H9 (cell line): Measurements from ENCODE around the gene CALN1. TPM values are rescaled to one million over a fixed set of nuclear protein-coding genes. Genes with fewer than 3 reads are reported as not detected.

Experiments
- DNase-seq: peaks from one replicate; pipeline ENCODE4 v3.0.0-alpha.2; 2017
- H2AFZ ChIP-seq: one replicate; pipeline ENCODE4 v1.6.1; 2013; ENCODE audit warnings: mild to moderate bottlenecking, low read length, control low read depth, moderate library complexity
- H2AK5ac ChIP-seq: 2 replicates; pipeline ENCODE4 v1.6.1; 2013; ENCODE audit warnings: low read length, control low read depth, mixed read lengths; ENCODE audit not compliant: insufficient read length
- H2BK120ac ChIP-seq: one replicate; pipeline ENCODE4 v1.6.1; 2013; ENCODE audit warnings: low read depth, mild to moderate bottlenecking, low read length, control low read depth, inconsistent platforms; ENCODE audit not compliant: poor library complexity, severe bottlenecking
- H2BK12ac ChIP-seq: 2 replicates; pipeline ENCODE4 v1.6.1; 2013; ENCODE audit warnings: low read length, control low read depth, mixed read lengths, low read depth; ENCODE audit not compliant: insufficient read length
- H2BK15ac ChIP-seq: 2 replicates; pipeline ENCODE4 v1.6.1; 2013; ENCODE audit warnings: low read depth, low read length, control low read depth
- H2BK20ac ChIP-seq: one replicate; pipeline ENCODE4 v1.6.1; 2013; ENCODE audit warnings: low read depth, mild to moderate bottlenecking, low read length, control low read depth, inconsistent platforms; ENCODE audit not compliant: poor library complexity, severe bottlenecking
- H2BK5ac ChIP-seq: 2 replicates; pipeline ENCODE4 v1.6.1; 2013; ENCODE audit warnings: low read length, control low read depth, mixed read lengths; ENCODE audit not compliant: insufficient read length
- H3K14ac ChIP-seq: 2 replicates; pipeline ENCODE4 v1.6.1; 2013; ENCODE audit warnings: low read length, control low read depth; ENCODE audit not compliant: insufficient read depth
- H3K18ac ChIP-seq: 2 replicates; pipeline ENCODE4 v1.6.1; 2013; ENCODE audit warnings: low read depth, mild to moderate bottlenecking, mixed read lengths, low read length, control low read depth; ENCODE audit not compliant: insufficient read length
- H3K23ac ChIP-seq: 2 replicates; pipeline ENCODE4 v1.6.1; 2013; ENCODE audit warnings: low read length, control low read depth, mixed read lengths, low read depth; ENCODE audit not compliant: insufficient read length
- H3K23me2 ChIP-seq: 2 replicates; pipeline ENCODE4 v1.6.1; 2013; ENCODE audit warnings: low read depth, mild to moderate bottlenecking, mixed read lengths, low read length, control low read depth; ENCODE audit not compliant: insufficient read length, poor library complexity, severe bottlenecking
- H3K27ac ChIP-seq: 2 replicates; pipeline ENCODE4 v1.5.1; 2013; ENCODE audit warnings: low read length, control low read depth, mixed read lengths, low read depth; ENCODE audit not compliant: insufficient read length
- H3K27me3 ChIP-seq: 2 replicates; pipeline ENCODE4 v1.6.1; 2013; ENCODE audit warnings: low read length, control low read depth, inconsistent platforms; ENCODE audit not compliant: insufficient read depth
- H3K4ac ChIP-seq: 2 replicates; pipeline ENCODE4 v1.6.1; 2013; ENCODE audit warnings: low read depth, mild to moderate bottlenecking, control low read depth, inconsistent platforms, low read length, moderate library complexity
- H3K4me1 ChIP-seq: 2 replicates; pipeline ENCODE4 v1.6.1; 2013; ENCODE audit warnings: low read length, control low read depth, inconsistent platforms; ENCODE audit not compliant: insufficient read depth
- H3K4me2 ChIP-seq: 2 replicates; pipeline ENCODE4 v1.6.1; 2013; ENCODE audit warnings: low read length, control low read depth, mixed read lengths; ENCODE audit not compliant: insufficient read length, insufficient read depth
- H3K56ac ChIP-seq: 2 replicates; pipeline ENCODE4 v1.6.1; 2013; ENCODE audit warnings: low read depth, mild to moderate bottlenecking, mixed read lengths, low read length, control low read depth; ENCODE audit not compliant: insufficient read length
- H3K79me1 ChIP-seq: 2 replicates; pipeline ENCODE4 v1.6.1; 2013; ENCODE audit warnings: low read depth, mild to moderate bottlenecking, moderate library complexity, low read length, control low read depth, inconsistent platforms; ENCODE audit not compliant: insufficient read depth, poor library complexity, severe bottlenecking
- H3K79me2 ChIP-seq: 2 replicates; pipeline ENCODE4 v1.6.1; 2013; ENCODE audit warnings: low read length, control low read depth, inconsistent platforms; ENCODE audit not compliant: insufficient read depth
- H3K9ac ChIP-seq: 2 replicates; pipeline ENCODE4 v1.6.1; 2013; ENCODE audit warnings: low read length, control low read depth, mixed read lengths; ENCODE audit not compliant: insufficient read length; ENCODE audit errors: extremely low read depth
- H3K9me3 ChIP-seq: one replicate; pipeline ENCODE4 v1.6.1; 2013; ENCODE audit warnings: low read depth, low read length, inconsistent platforms; ENCODE audit not compliant: control insufficient read depth
- H3T11ph ChIP-seq: one replicate; pipeline ENCODE4 v1.6.1; 2013; ENCODE audit warnings: mild to moderate bottlenecking, low read length, control low read depth, inconsistent platforms
- H4K20me1 ChIP-seq: one replicate; pipeline ENCODE4 v1.6.1; 2013; ENCODE audit not compliant: control insufficient read depth, insufficient read length, insufficient read depth
- H4K5ac ChIP-seq: 2 replicates; pipeline ENCODE4 v1.6.1; 2013; ENCODE audit warnings: low read depth, mild to moderate bottlenecking, mixed read lengths, low read length, control low read depth; ENCODE audit not compliant: insufficient read length
- H4K8ac ChIP-seq: replicated peaks from 2 replicates; pipeline ENCODE4 v1.6.1; 2013; ENCODE audit warnings: low read length, control low read depth, mixed read lengths, low read depth; ENCODE audit not compliant: insufficient read length
- H4K91ac ChIP-seq: 2 replicates; pipeline ENCODE4 v1.6.1; 2013; ENCODE audit warnings: low read depth, mild to moderate bottlenecking, moderate library complexity, mixed read lengths, low read length, control low read depth; ENCODE audit not compliant: insufficient read length
- H3K27ac Mint-ChIP-seq, 3 experiments: 2 replicates in 2 of 3; 3 replicates in 1 of 3; pipeline ENCODE4 v1.8.0; 2020 to 2021; ENCODE audit warnings: mixed read lengths in 3 of 3, mild to moderate bottlenecking in 1 of 3, moderate library complexity in 1 of 3
- H3K27me3 Mint-ChIP-seq: 2 replicates; pipeline ENCODE4 v1.8.0; 2021; ENCODE audit warnings: low read depth, mild to moderate bottlenecking, moderate library complexity, mixed read lengths
- H3K36me3 Mint-ChIP-seq, 3 experiments: 2 replicates in 2 of 3; 3 replicates in 1 of 3; pipeline ENCODE4 v1.8.0; 2020 to 2021; ENCODE audit warnings: low read depth in 3 of 3, mixed read lengths in 3 of 3; ENCODE audit not compliant: insufficient read depth in 1 of 3
- H3K4me1 Mint-ChIP-seq, 2 experiments: 2 replicates each; pipeline ENCODE4 v1.8.0; 2020; ENCODE audit warnings: mixed read lengths in 2 of 2
- H3K4me3 Mint-ChIP-seq, 2 experiments: 2 replicates in 1 of 2; 3 replicates in 1 of 2; pipeline ENCODE4 v1.8.0; 2020 to 2021; ENCODE audit warnings: mild to moderate bottlenecking in 2 of 2, mixed read lengths in 2 of 2, moderate library complexity in 1 of 2
- H3K9me3 Mint-ChIP-seq, 2 experiments: 2 replicates in 1 of 2; 3 replicates in 1 of 2; pipeline ENCODE4 v1.8.0; 2020; ENCODE audit warnings: mild to moderate bottlenecking in 2 of 2, mixed read lengths in 2 of 2, moderate library complexity in 1 of 2
- CTCF ChIP-seq: fragments of 200-600 bp; sonication (generic); conservative IDR thresholded peaks from 3 replicates; pipeline ENCODE4 v1.8.0; 2021; ENCODE audit warnings: antibody characterized with exemption, mild to moderate bottlenecking
- WGBS: extraction: QIAGEN DNeasy Blood & Tissue Kit; methylation state at CpG from one replicate; pipeline ENCODE4 v1.1.7; 2013; ENCODE audit warnings: missing lambda C conversion rate, low lambda C conversion rate, mixed read lengths; ENCODE audit not compliant: insufficient read length; ENCODE audit errors: extremely low coverage; 5-methylcytosine and 5-hydroxymethylcytosine counted together
- total RNA-seq: library from RNA; stranded (reverse); gene quantifications from 2 replicates; pipeline ENCODE4 v1.2.1, GENCODE V29; 2021

CALN1 gene
- total RNA-seq, 1 experiment from 2014 or later, result 2.8 TPM

GRCh38 chr7:71864130-71864529 lies 548.0 kb downstream of the CALN1 start:
- H3K18ac ChIP-seq, result no peak overlapping the region
- H4K8ac ChIP-seq, result no peak overlapping the region
- H3T11ph ChIP-seq, result no peak overlapping the region
- no peaks in the 10 kb centered on the region for H3K27me3 ChIP-seq
- H3K79me2 ChIP-seq, result no peaks in the 10 kb centered on the region
- Mint-ChIP-seq H3K36me3 (no peaks in the 10 kb centered on the region), H3K9me3 (no peaks in the 10 kb centered on the region), H3K4me1 (no peaks in the 10 kb centered on the region), H3K27me3 (no peaks in the 10 kb centered on the region), H3K27ac (no peak overlapping the region; a peak in 1 of 7 replicates), H3K4me3 (no peak overlapping the region)
- no peaks in the 10 kb centered on the region for H4K20me1 ChIP-seq
- H2BK15ac ChIP-seq, result no peak overlapping the region
- H3K9me3 ChIP-seq, result no peaks in the 10 kb centered on the region
- H4K5ac ChIP-seq, result no peak overlapping the region
- no peaks in the 10 kb centered on the region for H3K23me2 ChIP-seq
- H2BK120ac ChIP-seq, result no peak overlapping the region
- no peak overlapping the region for H2BK20ac ChIP-seq
- no CpG with 5 or more reads among the region's 4 CpGs for WGBS
- no peak overlapping the region for H2AK5ac ChIP-seq
- H3K23ac ChIP-seq, result no peak overlapping the region
- H3K4ac ChIP-seq, result no peak overlapping the region
- no peak overlapping the region for H3K56ac ChIP-seq
- H4K91ac ChIP-seq, result no peak overlapping the region
- DNase-seq, result no peak
- no peak overlapping the region for H3K9ac ChIP-seq
- no peak overlapping the region for H2AFZ ChIP-seq
- H3K4me1 ChIP-seq, result no peaks in the 10 kb centered on the region
- no peak overlapping the region for H2BK12ac ChIP-seq
- H3K27ac ChIP-seq, result no peak overlapping the region
- no peak overlapping the region for H2BK5ac ChIP-seq
- no peak for TF ChIP-seq CTCF
- H3K14ac ChIP-seq, result no peak overlapping the region
- H3K79me1 ChIP-seq, result no peaks in the 10 kb centered on the region
- H3K4me2 ChIP-seq, result no peak overlapping the region
